ENCODE measurements around the gene LRP6.

LRP6 gene

GRCh38 chr12:12099102-12099501 is 167.7 kb downstream of the LRP6 start:
- TF ChIP-seq CTCF (IDR thresholded peaks at IDR 0.05) = no peak
- TF ChIP-seq ZFX (IDR thresholded peaks at IDR 0.05; ENCODE audit: borderline replicate concordance) = no peak
- no peak overlapping the region for H3K27ac ChIP-seq

- no peak overlapping the region for H3K27ac ChIP-seq
- TF ChIP-seq CTCF (IDR thresholded peaks at IDR 0.05) (no peak), ZFX (IDR thresholded peaks at IDR 0.05; ENCODE audit: borderline replicate concordance) (no peak)
Measured at GRCh38 chr12:12098691-12099015, 168.2 kb downstream of the LRP6 start.

GRCh38 chr12:12097891-12098690 is 168.8 kb downstream of the LRP6 start:
- TF ChIP-seq CTCF (IDR thresholded peaks at IDR 0.05) (no peak), ZFX (IDR thresholded peaks at IDR 0.05; ENCODE audit: borderline replicate concordance) (no peak)
- no peak overlapping the region for H3K27ac ChIP-seq

GRCh38 chr12:12095021-12095420 is 171.8 kb downstream of the LRP6 start:
- TF ChIP-seq CTCF (IDR thresholded peaks at IDR 0.05) (no peak), ZFX (IDR thresholded peaks at IDR 0.05; ENCODE audit: borderline replicate concordance) (no peak)

GRCh38 chr12:12094481-12094880 is 172.4 kb downstream of the LRP6 start:
- TF ChIP-seq CTCF (IDR thresholded peaks at IDR 0.05) = no peak
- no peak for TF ChIP-seq ZFX (IDR thresholded peaks at IDR 0.05; ENCODE audit: borderline replicate concordance)

More at GRCh38 chr12:12095021-12095420, 171.8 kb downstream of the LRP6 start:
- no peak overlapping the region for H3K27ac ChIP-seq

GRCh38 chr12:12091977-12092663 is 174.7 kb downstream of the LRP6 start:
- TF ChIP-seq ZFX (IDR thresholded peaks at IDR 0.05; ENCODE audit: borderline replicate concordance) (no peak), CTCF (IDR thresholded peaks at IDR 0.05) (no peak)
- H3K27ac ChIP-seq = no peak overlapping the region

More at GRCh38 chr12:12094481-12094880, 172.4 kb downstream of the LRP6 start:
- H3K27ac ChIP-seq = no peak overlapping the region

- H3K27ac ChIP-seq = no peak overlapping the region
- TF ChIP-seq ZFX (IDR thresholded peaks at IDR 0.05; ENCODE audit: borderline replicate concordance) = no peak
- TF ChIP-seq CTCF (IDR thresholded peaks at IDR 0.05) = no peak
Measured at GRCh38 chr12:12091071-12091470, 175.8 kb downstream of the LRP6 start.
